ENCODE results near the gene S100A5. TPM values are rescaled to one million over a fixed set of nuclear protein-coding genes. Genes with fewer than 3 reads are reported as not detected.
A peak's percentile ranks its signal among the peaks of the same experiment; 100 is the strongest.

The S100A5 gene
- total and polyA plus RNA-seq, 2 of the 8 experiments (the other 6 are each of a cell fraction or from before 2014, with no cell fraction given) = not detected

DNA sequence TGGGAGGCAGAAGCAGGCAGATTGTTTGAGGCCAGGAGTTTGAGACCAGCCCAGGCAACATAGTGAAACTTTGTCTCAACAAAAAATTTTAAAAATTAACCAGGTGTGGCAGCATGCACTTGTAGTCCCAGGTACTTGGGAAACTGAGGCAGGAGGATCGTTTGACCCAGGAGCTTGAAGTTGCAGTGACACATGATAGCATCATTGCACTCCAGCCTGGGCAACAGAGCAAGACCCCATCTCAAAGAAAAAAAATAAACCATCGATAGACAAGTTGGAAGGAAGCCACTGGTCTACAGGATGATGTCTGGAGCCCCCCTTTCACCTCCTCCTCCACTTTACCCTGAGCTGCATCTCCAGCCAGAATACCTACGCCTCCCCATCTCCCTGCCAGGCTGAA lies 21.5 kb downstream of the S100A5 start:
- Histone ChIP-seq H3K27ac (ENCODE audit: low read depth, low read length) (no peak overlapping the region), H4K91ac (replicated peaks; ENCODE audit: insufficient read length, low read length) (no peak overlapping the region), H3K79me1 (ENCODE audit: low read depth, low read length) (no peaks in the 10 kb centered on the region), H3K14ac (ENCODE audit: insufficient read length) (no peak overlapping the region), H2BK5ac (ENCODE audit: low read depth, low read length) (no peak overlapping the region), H3K36me3 (ENCODE audit: control insufficient read depth in 2 of 4, insufficient read depth in 4 of 4, low read length in 3 of 4) (no peaks in the 10 kb centered on the region; a peak in 1 of 8 replicates), H2AK5ac (ENCODE audit: low read depth, low read length) (no peak overlapping the region), H4K20me1 (replicated peaks in 1 of 2; ENCODE audit: control insufficient read depth in 1 of 2, insufficient read depth in 2 of 2, low read length in 2 of 2) (no peaks in the 10 kb centered on the region), H2AFZ (ENCODE audit: low read length) (no peak overlapping the region), H3K18ac (ENCODE audit: extremely low read depth, low read length) (no peak overlapping the region), H2BK12ac (ENCODE audit: low read depth, low read length) (no peak overlapping the region), H3K4me1 (replicated peaks in 1 of 4; ENCODE audit: control insufficient read depth in 3 of 4, insufficient read depth in 4 of 4, low read length in 3 of 4) (peaks cover 3 to 11% (median 5%) of the 10 kb centered on the region in 4 experiments; a peak in 6 of 7 replicates), H3K79me2 (ENCODE audit: control insufficient read depth in 1 of 2, insufficient read depth in 2 of 2, low read length in 2 of 2) (no peaks in the 10 kb centered on the region), H3K9me3 (ENCODE audit: insufficient read depth in 2 of 2, low read depth in 1 of 2, low read length in 1 of 2) (peaks cover 0 to 2% of the 10 kb centered on the region in 2 experiments; a peak in 1 of 4 replicates), H3K9ac (replicated peaks in 1 of 4; ENCODE audit: extremely low read depth in 1 of 4, low read depth in 3 of 4, low read length in 3 of 4) (no peak overlapping the region), H3K56ac (replicated peaks; ENCODE audit: insufficient read length, low read depth, low read length) (no peak overlapping the region), H3K4me2 (ENCODE audit: insufficient read depth in 1 of 2, low read depth in 2 of 2, low read length in 2 of 2) (no peak overlapping the region), H2BK120ac (replicated peaks; ENCODE audit: low read depth, low read length) (no peak overlapping the region), H3K27me3 (replicated peaks in 1 of 4; ENCODE audit: control insufficient read depth in 3 of 4, extremely low read depth in 1 of 4, insufficient read depth in 3 of 4, low read length in 3 of 4) (peaks cover 0 to 14% (median 8%) of the 10 kb centered on the region in 4 experiments; a peak in 4 of 7 replicates), H3K4ac (replicated peaks; ENCODE audit: insufficient read length, low read depth, low read length) (no peak overlapping the region), H3K23me2 (ENCODE audit: low read depth, low read length) (no peaks in the 10 kb centered on the region), H4K8ac (ENCODE audit: extremely low read depth, insufficient read depth, low read length) (no peak overlapping the region), H4K5ac (ENCODE audit: insufficient read length, low read depth, low read length) (no peak overlapping the region), H2BK15ac (ENCODE audit: low read length) (no peak overlapping the region), H3K4me3 (ENCODE audit: extremely low read depth in 1 of 4, insufficient read depth in 2 of 4, low read depth in 3 of 4, low read length in 4 of 4) (no peak overlapping the region), H3K23ac (ENCODE audit: insufficient read length) (no peak overlapping the region), H2BK20ac (ENCODE audit: low read length) (peak overlapping the region; percentile 48; the same call in 1 of the 2 replicates)
- FAIRE-seq (no peak), DNase-seq (ENCODE audit: low read depth in 1 of 2, low spot score in 2 of 2) (no peak)
- CTCF ChIA-PET (ENCODE audit: partially characterized antibody) = interaction anchor here (2.8 to 4.4 kb wide), 2 partner anchors 8 to 14 kb away, joined by 25 to 51 read pairs; partner anchors contain the start of gene S100A6
- POLR2A ChIA-PET (ENCODE audit: partially characterized antibody) = no interaction called here
- 88% methylated on average over 3 of the region's 3 CpGs; no CpG with 5 or more reads in 1 of the 2 experiments for WGBS, 2 experiments (ENCODE audit: extremely low coverage in 1 of 2, insufficient coverage in 1 of 2, insufficient read length in 1 of 2, insufficient replicate concordance in 2 of 2, low coverage in 1 of 2, low lambda C conversion rate in 2 of 2, missing lambda C conversion rate in 1 of 2)
- TF ChIP-seq EGR1 (IDR thresholded peaks at IDR 0.05; ENCODE audit: borderline replicate concordance, low read depth, low read length) = no peak
- TF ChIP-seq SRF (IDR thresholded peaks at IDR 0.05; ENCODE audit: low read depth, low read length) = no peak
- no peak for TF ChIP-seq BRCA1 (IDR thresholded peaks at IDR 0.05; ENCODE audit: low read depth, low read length)
- TF ChIP-seq CHD2 (IDR thresholded peaks at IDR 0.05; ENCODE audit: low read length) = no peak
- no peak for TF ChIP-seq CHD1 (IDR thresholded peaks at IDR 0.05; ENCODE audit: low read depth, low read length)
- TF ChIP-seq GABPA (IDR thresholded peaks at IDR 0.05; ENCODE audit: borderline replicate concordance, insufficient read depth, low read length) = no peak
- no peak for TF ChIP-seq ZNF274 (IDR thresholded peaks at IDR 0.05; ENCODE audit: borderline replicate concordance, extremely low read depth, low read length)
- TF ChIP-seq EP300 (IDR thresholded peaks at IDR 0.05; ENCODE audit: borderline replicate concordance in 1 of 2, low read depth in 2 of 2, low read length in 2 of 2) = no peak
- TF ChIP-seq POU5F1 (IDR thresholded peaks at IDR 0.05; ENCODE audit: low read depth, low read length) = no peak
- no peak for TF ChIP-seq KDM4A (IDR thresholded peaks at IDR 0.05; ENCODE audit: low read depth, low read length, severe bottlenecking)
- TF ChIP-seq, protein P1, sequence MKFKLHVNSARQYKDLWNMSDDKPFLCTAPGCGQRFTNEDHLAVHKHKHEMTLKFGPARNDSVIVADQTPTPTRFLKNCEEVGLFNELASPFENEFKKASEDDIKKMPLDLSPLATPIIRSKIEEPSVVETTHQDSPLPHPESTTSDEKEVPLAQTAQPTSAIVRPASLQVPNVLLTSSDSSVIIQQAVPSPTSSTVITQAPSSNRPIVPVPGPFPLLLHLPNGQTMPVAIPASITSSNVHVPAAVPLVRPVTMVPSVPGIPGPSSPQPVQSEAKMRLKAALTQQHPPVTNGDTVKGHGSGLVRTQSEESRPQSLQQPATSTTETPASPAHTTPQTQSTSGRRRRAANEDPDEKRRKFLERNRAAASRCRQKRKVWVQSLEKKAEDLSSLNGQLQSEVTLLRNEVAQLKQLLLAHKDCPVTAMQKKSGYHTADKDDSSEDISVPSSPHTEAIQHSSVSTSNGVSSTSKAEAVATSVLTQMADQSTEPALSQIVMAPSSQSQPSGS (IDR thresholded peaks at IDR 0.05; ENCODE audit: low read length) = no peak
- TF ChIP-seq TCF12 (IDR thresholded peaks at IDR 0.05; ENCODE audit: low read depth, low read length) = no peak
- no peak for TF ChIP-seq JUND (IDR thresholded peaks at IDR 0.05; ENCODE audit: low read length)

Measured in H1 (cell line).